Neuronal stem cell (in vitro differentiated cells): Measurements from ENCODE around the gene PLXNA4.

ENCODE experiments used
- DNase-seq: peaks from one replicate; pipeline ENCODE4 v3.0.0-alpha.2; 2013; ENCODE audit warnings: low spot score
- H2AFZ ChIP-seq: one replicate; pipeline ENCODE4 v1.6.1; 2013; ENCODE audit warnings: mild to moderate bottlenecking, low read length, inconsistent platforms
- H2AK5ac ChIP-seq: 2 replicates; pipeline ENCODE4 v1.6.1; 2013; ENCODE audit warnings: low read depth, mild to moderate bottlenecking, inconsistent platforms, low read length, moderate library complexity, mixed read lengths
- H2BK120ac ChIP-seq: 2 replicates; pipeline ENCODE4 v1.6.1; 2013; ENCODE audit warnings: low read depth, mild to moderate bottlenecking, inconsistent platforms, low read length, moderate library complexity, mixed read lengths
- H2BK12ac ChIP-seq: one replicate; pipeline ENCODE4 v1.6.1; 2013; ENCODE audit warnings: low read length, inconsistent platforms
- H2BK15ac ChIP-seq: 2 replicates; pipeline ENCODE4 v1.6.1; 2013; ENCODE audit warnings: mild to moderate bottlenecking, low read length, inconsistent platforms, mixed read lengths
- H2BK5ac ChIP-seq: one replicate; pipeline ENCODE4 v1.6.1; 2013; ENCODE audit warnings: inconsistent platforms, mild to moderate bottlenecking, low read length, moderate library complexity
- H3K14ac ChIP-seq: one replicate; pipeline ENCODE4 v1.6.1; 2013; ENCODE audit warnings: low read length, inconsistent platforms
- H3K18ac ChIP-seq: 2 replicates; pipeline ENCODE4 v1.6.1; 2013; ENCODE audit warnings: low read length, inconsistent platforms
- H3K23ac ChIP-seq: 2 replicates; pipeline ENCODE4 v1.6.1; 2013; ENCODE audit warnings: low read depth, mild to moderate bottlenecking, mixed read lengths, low read length, inconsistent platforms; ENCODE audit not compliant: poor library complexity
- H3K27ac ChIP-seq: replicated peaks from 3 replicates; pipeline ENCODE4 v1.5.1; 2013; ENCODE audit warnings: low read length, inconsistent platforms
- H3K27me3 ChIP-seq, 3 experiments: 2 replicates each; pipeline ENCODE4 v1.6.1; 2013; ENCODE audit warnings: low read length in 3 of 3, mild to moderate bottlenecking in 2 of 3, inconsistent platforms in 1 of 3, low read depth in 1 of 3, mixed read lengths in 1 of 3, moderate library complexity in 1 of 3; ENCODE audit not compliant: control insufficient read depth in 3 of 3, insufficient read depth in 3 of 3
- H3K36me3 ChIP-seq, 2 donors: replicated peaks in 1 of 2; 2 replicates each; pipeline ENCODE4 v1.6.1; 2013; ENCODE audit warnings: low read length in 2 of 2; ENCODE audit not compliant: control insufficient read depth in 2 of 2, insufficient read depth in 2 of 2
- H3K4ac ChIP-seq: 2 replicates; pipeline ENCODE4 v1.6.1; 2013; ENCODE audit warnings: inconsistent platforms, mild to moderate bottlenecking, low read length, moderate library complexity
- H3K4me1 ChIP-seq, 2 donors: 1 replicate in 1 of 2; 2 replicates in 1 of 2; pipeline ENCODE4 v1.6.1; 2013; ENCODE audit warnings: low read length in 2 of 2, low read depth in 1 of 2; ENCODE audit not compliant: control insufficient read depth in 2 of 2, insufficient read depth in 1 of 2
- H3K4me2 ChIP-seq: one replicate; pipeline ENCODE4 v1.6.1; 2013; ENCODE audit warnings: mild to moderate bottlenecking, low read length, inconsistent platforms; ENCODE audit not compliant: insufficient read depth, poor library complexity, severe bottlenecking
- H3K4me3 ChIP-seq, 2 donors: 2 replicates each; pipeline ENCODE4 v1.5.1; 2013; ENCODE audit warnings: low read length in 2 of 2, mild to moderate bottlenecking in 2 of 2, inconsistent platforms in 1 of 2, moderate library complexity in 1 of 2
- H3K79me1 ChIP-seq: one replicate; pipeline ENCODE4 v1.6.1; 2013; ENCODE audit warnings: low read depth, mild to moderate bottlenecking, inconsistent platforms, low read length, moderate library complexity
- H3K9ac ChIP-seq: one replicate; pipeline ENCODE4 v1.6.1; 2013; ENCODE audit warnings: mild to moderate bottlenecking, low read depth, low read length, inconsistent platforms; ENCODE audit not compliant: poor library complexity
- H3K9me3 ChIP-seq, 2 donors: replicated peaks in 1 of 2; 2 replicates each; pipeline versions ENCODE3 to v1.6.1; 2013; ENCODE audit warnings: low read length in 2 of 2, mild to moderate bottlenecking in 2 of 2, inconsistent platforms in 1 of 2, low read depth in 1 of 2, mixed read lengths in 1 of 2, moderate library complexity in 1 of 2; ENCODE audit not compliant: control insufficient read depth in 2 of 2, insufficient read depth in 1 of 2
- H4K8ac ChIP-seq: one replicate; pipeline ENCODE4 v1.6.1; 2013; ENCODE audit warnings: low read depth, mild to moderate bottlenecking, inconsistent platforms, low read length, moderate library complexity
- H4K91ac ChIP-seq: one replicate; pipeline ENCODE4 v1.6.1; 2013; ENCODE audit warnings: low read length, low read depth, mild to moderate bottlenecking, inconsistent platforms; ENCODE audit not compliant: poor library complexity
- WGBS, 2 donors: extraction: QIAGEN DNeasy Blood & Tissue Kit; methylation state at CpG; one replicate each; pipeline ENCODE4 v1.1.7; 2013; ENCODE audit warnings: missing lambda C conversion rate in 2 of 2, mixed read lengths in 1 of 2; ENCODE audit not compliant: insufficient read length in 2 of 2, insufficient replicate concordance in 1 of 2; ENCODE audit errors: extremely low coverage in 2 of 2; 5-methylcytosine and 5-hydroxymethylcytosine counted together

The PLXNA4 gene

GRCh38 chr7:132084776-132085388, 491.4 kb downstream of the PLXNA4 start:
- WGBS, 2 donors, result no CpG with 5 or more reads among the region's 8 CpGs
- H2BK120ac ChIP-seq, result no peak overlapping the region

GRCh38 chr7:132083537-132084123, 492.6 kb downstream of the PLXNA4 start:
- Histone ChIP-seq H3K27ac (no peak overlapping the region), H3K4ac (no peak overlapping the region), H2AFZ (no peak overlapping the region), H3K27me3 (peaks cover 0 to 3% (median 0%) of the 10 kb centered on the region in 3 experiments), H2BK5ac (no peak overlapping the region), H3K9ac (no peak overlapping the region), H3K4me2 (no peak overlapping the region), H3K9me3 (no peaks in the 10 kb centered on the region), H3K23ac (no peak overlapping the region), H4K91ac (no peak overlapping the region), H3K4me1 (peaks cover 0 to 6% of the 10 kb centered on the region in 2 donors), H3K36me3 (no peaks in the 10 kb centered on the region), H3K4me3 (peak overlapping the region in 1 of 2 donors; percentile 44), H2AK5ac (peak overlapping the region; percentile 48), H3K14ac (no peak overlapping the region), H2BK15ac (no peak overlapping the region), H3K79me1 (no peaks in the 10 kb centered on the region), H2BK12ac (no peak overlapping the region), H4K8ac (no peak overlapping the region), H3K18ac (peak overlapping the region; percentile 20), H2BK120ac (no peak overlapping the region)
- no peak for DNase-seq
- no CpG with 5 or more reads among the region's 8 CpGs for WGBS, 2 donors

More at GRCh38 chr7:132084776-132085388, 491.4 kb downstream of the PLXNA4 start:
- H3K36me3 ChIP-seq, result no peaks in the 10 kb centered on the region
- no peak overlapping the region for H2BK5ac ChIP-seq
- no peak overlapping the region for H4K91ac ChIP-seq
- no peak overlapping the region for H2AK5ac ChIP-seq
- H3K79me1 ChIP-seq, result no peaks in the 10 kb centered on the region
- no peak overlapping the region for H3K9ac ChIP-seq
- no peak overlapping the region for H3K4me3 ChIP-seq
- H4K8ac ChIP-seq, result no peak overlapping the region
- no peak overlapping the region for H2BK15ac ChIP-seq
- no peaks in the 10 kb centered on the region for H3K9me3 ChIP-seq
- peaks cover 0 to 3% (median 0%) of the 10 kb centered on the region in 3 experiments for H3K27me3 ChIP-seq
- H3K23ac ChIP-seq, result no peak overlapping the region
- H3K27ac ChIP-seq, result no peak overlapping the region
- H3K4me1 ChIP-seq, result peaks cover 0 to 6% of the 10 kb centered on the region in 2 donors
- H3K18ac ChIP-seq, result no peak overlapping the region
- no peak overlapping the region for H2AFZ ChIP-seq
- no peak overlapping the region for H3K4ac ChIP-seq
- H2BK12ac ChIP-seq, result no peak overlapping the region
- DNase-seq, result no peak
- no peak overlapping the region for H3K4me2 ChIP-seq
- H3K14ac ChIP-seq, result no peak overlapping the region

GRCh38 chr7:132083126-132083525, 493.1 kb downstream of the PLXNA4 start:
- Histone ChIP-seq H3K9me3 (no peaks in the 10 kb centered on the region), H3K14ac (no peak overlapping the region), H2BK12ac (no peak overlapping the region), H3K4me2 (no peak overlapping the region), H2AK5ac (peak overlapping the region; percentile 48), H3K27me3 (peaks cover 0 to 3% (median 0%) of the 10 kb centered on the region in 3 experiments), H2BK120ac (no peak overlapping the region), H3K79me1 (no peaks in the 10 kb centered on the region), H4K8ac (no peak overlapping the region), H3K27ac (no peak overlapping the region), H3K4me1 (peaks cover 0 to 6% of the 10 kb centered on the region in 2 donors), H4K91ac (no peak overlapping the region), H3K4ac (no peak overlapping the region), H3K4me3 (no peak overlapping the region), H2BK15ac (no peak overlapping the region), H3K23ac (no peak overlapping the region), H3K18ac (peak overlapping the region; percentile 20), H2AFZ (no peak overlapping the region), H3K36me3 (no peaks in the 10 kb centered on the region), H2BK5ac (no peak overlapping the region), H3K9ac (no peak overlapping the region)
- DNase-seq, result no peak
- WGBS, 2 donors, result no CpG with 5 or more reads among the region's 10 CpGs

GRCh38 chr7:132082394-132082793, 493.9 kb downstream of the PLXNA4 start:
- Histone ChIP-seq H3K4ac (no peak overlapping the region), H3K18ac (no peak overlapping the region), H4K8ac (no peak overlapping the region), H2BK12ac (no peak overlapping the region), H3K27me3 (peaks cover 0 to 3% (median 0%) of the 10 kb centered on the region in 3 experiments), H3K14ac (no peak overlapping the region), H3K9ac (no peak overlapping the region), H3K36me3 (no peaks in the 10 kb centered on the region), H3K79me1 (no peaks in the 10 kb centered on the region), H3K23ac (no peak overlapping the region), H3K4me2 (no peak overlapping the region), H2AK5ac (no peak overlapping the region), H2BK5ac (no peak overlapping the region), H2BK120ac (no peak overlapping the region), H4K91ac (no peak overlapping the region), H3K9me3 (no peaks in the 10 kb centered on the region), H3K4me1 (peaks cover 0 to 6% of the 10 kb centered on the region in 2 donors), H2BK15ac (no peak overlapping the region), H3K4me3 (no peak overlapping the region), H2AFZ (no peak overlapping the region), H3K27ac (no peak overlapping the region)
- WGBS, 2 donors, result no CpG with 5 or more reads among the region's 1 CpG
- no peak for DNase-seq
